Measurements from ENCODE around the gene UBA1. TPM values are rescaled to one million over a fixed set of nuclear protein-coding genes. Genes with fewer than 3 reads are reported as not detected.

UBA1 gene
- polyA plus RNA-seq, 1 donor from 2014 or later = 190 TPM

- Mint-ChIP-seq H3K4me3 (peak overlapping the region; percentile 81 to 98 (median 92)), H3K27me3 (no peaks in the 10 kb centered on the region), H3K9me3 (no peaks in the 10 kb centered on the region), H3K4me1 (peaks cover 33 to 40% (median 35%) of the 10 kb centered on the region in 3 donors), H3K27ac (peak overlapping the region; percentile 89 to 96 (median 93)), H3K36me3 (no peaks in the 10 kb centered on the region)
Observed at GRCh38 chrX:47191331-47191730, 2.3 kb upstream of the UBA1 start.

GRCh38 chrX:47191806-47192401, 1.7 kb upstream of the UBA1 start:
- Mint-ChIP-seq H3K27ac (peak overlapping the region; percentile 89 to 96 (median 93)), H3K4me1 (peaks cover 38 to 45% (median 41%) of the 10 kb centered on the region in 3 donors), H3K27me3 (no peaks in the 10 kb centered on the region), H3K4me3 (peak overlapping the region; percentile 81 to 98 (median 92)), H3K9me3 (no peaks in the 10 kb centered on the region), H3K36me3 (no peaks in the 10 kb centered on the region)

GRCh38 chrX:47194194-47194787, 662 bp downstream of the UBA1 start:
- no peaks in the 10 kb centered on the region for H3K27me3 Mint-ChIP-seq
- no peaks in the 10 kb centered on the region for H3K9me3 Mint-ChIP-seq
- H3K36me3 Mint-ChIP-seq = no peaks in the 10 kb centered on the region
- H3K4me1 Mint-ChIP-seq = peaks cover 38 to 45% (median 43%) of the 10 kb centered on the region in 3 donors
- H3K27ac Mint-ChIP-seq = peak overlapping the region; percentile 70 to 100 (median 99)
- H3K4me3 Mint-ChIP-seq = peak overlapping the region; percentile 81 to 100 (median 100)

GRCh38 chrX:47196098-47196497, 2.5 kb downstream of the UBA1 start:
- no peaks in the 10 kb centered on the region for H3K36me3 Mint-ChIP-seq
- H3K27me3 Mint-ChIP-seq = no peaks in the 10 kb centered on the region
- H3K27ac Mint-ChIP-seq = peak overlapping the region in 2 of 3 donors; percentile 70 to 90
- H3K9me3 Mint-ChIP-seq = no peaks in the 10 kb centered on the region
- H3K4me1 Mint-ChIP-seq = peaks cover 32 to 43% (median 40%) of the 10 kb centered on the region in 3 donors
- H3K4me3 Mint-ChIP-seq = peak overlapping the region in 3 of 4 donors; percentile 81 to 89 (median 87)

GRCh38 chrX:47197526-47197925, 3.9 kb downstream of the UBA1 start:
- H3K9me3 Mint-ChIP-seq = no peaks in the 10 kb centered on the region
- H3K4me1 Mint-ChIP-seq = peaks cover 25 to 42% (median 37%) of the 10 kb centered on the region in 3 donors
- no peaks in the 10 kb centered on the region for H3K27me3 Mint-ChIP-seq
- H3K27ac Mint-ChIP-seq = peak overlapping the region in 2 of 3 donors; percentile 53 to 70
- H3K4me3 Mint-ChIP-seq = peak overlapping the region in 3 of 4 donors; percentile 42 to 81 (median 51)
- peaks cover 5% of the 10 kb centered on the region for H3K36me3 Mint-ChIP-seq

- H3K4me3 Mint-ChIP-seq = peak overlapping the region in 1 of 4 donors; percentile 50
- H3K27ac Mint-ChIP-seq = peak overlapping the region in 1 of 3 donors; percentile 53
- no peaks in the 10 kb centered on the region for H3K9me3 Mint-ChIP-seq
- peaks cover 5% of the 10 kb centered on the region for H3K36me3 Mint-ChIP-seq
- peaks cover 25 to 37% (median 32%) of the 10 kb centered on the region in 3 donors for H3K4me1 Mint-ChIP-seq
- H3K27me3 Mint-ChIP-seq = no peaks in the 10 kb centered on the region
Observed at GRCh38 chrX:47198026-47198686, 4.5 kb downstream of the UBA1 start.

GRCh38 chrX:47198687-47199080, 5.1 kb downstream of the UBA1 start:
- Mint-ChIP-seq H3K27me3 (no peaks in the 10 kb centered on the region), H3K4me3 (peak overlapping the region in 1 of 4 donors; percentile 50), H3K9me3 (no peaks in the 10 kb centered on the region), H3K36me3 (peaks cover 7% of the 10 kb centered on the region), H3K4me1 (peaks cover 19 to 33% (median 27%) of the 10 kb centered on the region in 3 donors), H3K27ac (peak overlapping the region in 1 of 3 donors; percentile 59)

GRCh38 chrX:47199286-47199685, 5.7 kb downstream of the UBA1 start:
- Mint-ChIP-seq H3K36me3 (peaks cover 10% of the 10 kb centered on the region), H3K4me1 (peaks cover 19 to 33% (median 27%) of the 10 kb centered on the region in 3 donors), H3K4me3 (no peak overlapping the region), H3K27ac (no peak overlapping the region), H3K9me3 (no peaks in the 10 kb centered on the region), H3K27me3 (no peaks in the 10 kb centered on the region)

- peak overlapping the region in 2 of 4 donors; percentile 13 to 29 for H3K4me3 Mint-ChIP-seq
- no peaks in the 10 kb centered on the region for H3K9me3 Mint-ChIP-seq
- H3K27me3 Mint-ChIP-seq = no peaks in the 10 kb centered on the region
- H3K4me1 Mint-ChIP-seq = peaks cover 12 to 23% (median 18%) of the 10 kb centered on the region in 3 donors
- H3K36me3 Mint-ChIP-seq = peaks cover 13% of the 10 kb centered on the region
- H3K27ac Mint-ChIP-seq = no peak overlapping the region
Observed at GRCh38 chrX:47200385-47201150, 6.9 kb downstream of the UBA1 start.

GRCh38 chrX:47201345-47201944, 7.8 kb downstream of the UBA1 start:
- peak overlapping the region in 1 of 4 donors; percentile 29 for H3K4me3 Mint-ChIP-seq
- H3K4me1 Mint-ChIP-seq = peaks cover 4 to 14% (median 10%) of the 10 kb centered on the region in 3 donors
- peaks cover 13% of the 10 kb centered on the region for H3K36me3 Mint-ChIP-seq
- no peaks in the 10 kb centered on the region for H3K9me3 Mint-ChIP-seq
- no peaks in the 10 kb centered on the region for H3K27me3 Mint-ChIP-seq
- no peak overlapping the region for H3K27ac Mint-ChIP-seq

GRCh38 chrX:47202316-47202715, 8.7 kb downstream of the UBA1 start:
- H3K27me3 Mint-ChIP-seq = no peaks in the 10 kb centered on the region
- no peak overlapping the region for H3K27ac Mint-ChIP-seq

GRCh38 chrX:47202877-47203276, 9.2 kb downstream of the UBA1 start:
- Mint-ChIP-seq H3K4me1 (peaks cover 0 to 3% (median 0%) of the 10 kb centered on the region in 3 donors), H3K4me3 (no peak overlapping the region), H3K27ac (no peak overlapping the region), H3K36me3 (peaks cover 17% of the 10 kb centered on the region), H3K27me3 (no peaks in the 10 kb centered on the region), H3K9me3 (no peaks in the 10 kb centered on the region)

More at GRCh38 chrX:47202316-47202715, 8.7 kb downstream of the UBA1 start:
- Mint-ChIP-seq H3K36me3 (peaks cover 17% of the 10 kb centered on the region), H3K9me3 (no peaks in the 10 kb centered on the region), H3K4me3 (no peak overlapping the region), H3K4me1 (peaks cover 0 to 5% (median 2%) of the 10 kb centered on the region in 3 donors)

GRCh38 chrX:47204970-47205369, 11.3 kb downstream of the UBA1 start:
- no peaks in the 10 kb centered on the region for H3K9me3 Mint-ChIP-seq
- H3K4me1 Mint-ChIP-seq = peaks cover 0 to 2% (median 0%) of the 10 kb centered on the region in 3 donors
- H3K27ac Mint-ChIP-seq = no peak overlapping the region
- H3K4me3 Mint-ChIP-seq = no peak overlapping the region
- H3K27me3 Mint-ChIP-seq = no peaks in the 10 kb centered on the region
- H3K36me3 Mint-ChIP-seq = peaks cover 17% of the 10 kb centered on the region

- Mint-ChIP-seq H3K4me1 (no peaks in the 10 kb centered on the region), H3K27me3 (no peaks in the 10 kb centered on the region), H3K9me3 (no peaks in the 10 kb centered on the region), H3K27ac (peak overlapping the region in 1 of 3 donors; percentile 49), H3K4me3 (no peak overlapping the region), H3K36me3 (peaks cover 17% of the 10 kb centered on the region)
Observed at GRCh38 chrX:47206316-47206715, 12.7 kb downstream of the UBA1 start.

All from IgD-negative memory B cell (primary cell).